HEK293 (cell line): ENCODE data around the gene BTAF1.

ENCODE experiments used
- CTCF ChIA-PET: fragments of 350-600 bp; formaldehyde crosslinking; extraction: SDS; loops from one replicate; lab custom pipeline; 2021; ENCODE audit warnings: antibody characterized with exemption; lab: Yijun Ruan, JAX
- POLR2A ChIA-PET: fragments of 300-600 bp; formaldehyde crosslinking; extraction: SDS; loops from one replicate; lab custom pipeline; 2020; ENCODE audit warnings: antibody characterized with exemption, inconsistent platforms; lab: Yijun Ruan, JAX
- H3K27ac ChIP-seq: fragments of 200-500 bp; sonication (Bioruptor generic); 2 replicates; pipeline ENCODE4 v1.5.1; 2014; ENCODE audit warnings: low read depth, low read length, control low read depth, inconsistent platforms; ENCODE audit errors: extremely low read depth
- H3K36me3 ChIP-seq, 2 experiments: fragments of 200-500 bp in 1 of 2; sonication (Bioruptor generic) in 1 of 2; 1 replicate in 1 of 2; 2 replicates in 1 of 2; pipeline ENCODE4 v1.5.1; 2014 to 2017; ENCODE audit warnings: inconsistent platforms in 2 of 2, low read length in 2 of 2; ENCODE audit not compliant: control insufficient read depth in 2 of 2, insufficient read depth in 1 of 2
- H3K4me1 ChIP-seq: fragments of 200-500 bp; sonication (Bioruptor generic); 2 replicates; pipeline ENCODE4 v1.5.1; 2014; ENCODE audit warnings: mild to moderate bottlenecking, low read length, inconsistent platforms; ENCODE audit not compliant: control insufficient read depth, insufficient read depth
- H3K4me3 ChIP-seq: 2 replicates; pipeline ENCODE4 v1.5.1; 2011; ENCODE audit warnings: low read depth, mild to moderate bottlenecking, control low read depth, low read length, moderate library complexity
- H3K9me3 ChIP-seq: fragments of 200-500 bp; sonication (Bioruptor generic); 2 replicates; pipeline ENCODE4 v1.5.1; 2014; ENCODE audit warnings: low read depth, low read length, inconsistent platforms; ENCODE audit not compliant: control insufficient read depth, insufficient read depth
- GFI1B ChIP-seq: fragments of 450-650 bp; formaldehyde crosslinking; IDR thresholded peaks from 2 replicates; pipeline ENCODE4 v1.5.1; 2016; ENCODE audit warnings: missing biosample characterization, missing genetic modification characterization
- GLIS1 ChIP-seq: fragments of 450-650 bp; formaldehyde crosslinking; IDR thresholded peaks from 2 replicates; pipeline ENCODE4 v1.5.1; 2016; ENCODE audit warnings: missing biosample characterization, missing genetic modification characterization
- PRDM1 ChIP-seq: fragments of 450-650 bp; formaldehyde crosslinking; IDR thresholded peaks from 2 replicates; pipeline ENCODE4; 2016; ENCODE audit warnings: missing biosample characterization, missing genetic modification characterization
- SCRT2 ChIP-seq: fragments of 450-650 bp; formaldehyde crosslinking; IDR thresholded peaks from 2 replicates; pipeline ENCODE4 v1.5.1; 2016; ENCODE audit warnings: missing biosample characterization, missing genetic modification characterization
- SP7 ChIP-seq: fragments of 450-650 bp; formaldehyde crosslinking; IDR thresholded peaks from 2 replicates; pipeline ENCODE4 v1.5.1; 2016; ENCODE audit warnings: missing biosample characterization, missing genetic modification characterization
- TCF7L2 ChIP-seq: IDR thresholded peaks from 2 replicates; pipeline ENCODE4 v1.6.1; 2011; ENCODE audit warnings: low read depth, mild to moderate bottlenecking, inconsistent platforms, low read length, moderate library complexity, borderline replicate concordance
- TRIM28 ChIP-seq: IDR thresholded peaks from 2 replicates; pipeline ENCODE4 v1.6.1; 2011; ENCODE audit warnings: low read length, control low read depth, borderline replicate concordance
- YY1 ChIP-seq: fragments of 450-650 bp; formaldehyde crosslinking; IDR thresholded peaks from 2 replicates; pipeline ENCODE4 v1.5.1; 2018; ENCODE audit warnings: missing biosample characterization, missing genetic modification characterization
- ZBTB1 ChIP-seq: fragments of 450-650 bp; formaldehyde crosslinking; IDR thresholded peaks from 2 replicates; pipeline ENCODE4 v1.5.1; 2016; ENCODE audit warnings: missing biosample characterization, missing genetic modification characterization
- ZBTB49 ChIP-seq: fragments of 450-650 bp; formaldehyde crosslinking; IDR thresholded peaks from 2 replicates; pipeline ENCODE4 v1.5.1; 2016; ENCODE audit warnings: missing biosample characterization, missing genetic modification characterization, low read depth
- ZNF133 ChIP-seq: fragments of 450-650 bp; formaldehyde crosslinking; IDR thresholded peaks from 2 replicates; pipeline ENCODE4 v1.5.1; 2016; ENCODE audit warnings: missing biosample characterization, missing genetic modification characterization
- ZNF169 ChIP-seq: fragments of 450-650 bp; formaldehyde crosslinking; IDR thresholded peaks from 2 replicates; pipeline ENCODE4 v1.5.1; 2016; ENCODE audit warnings: missing biosample characterization, missing genetic modification characterization
- ZNF18 ChIP-seq: fragments of 450-650 bp; formaldehyde crosslinking; IDR thresholded peaks from 2 replicates; pipeline ENCODE4 v1.5.1; 2016; ENCODE audit warnings: missing biosample characterization, missing genetic modification characterization
- ZNF184 ChIP-seq: fragments of 450-650 bp; IDR thresholded peaks from 2 replicates; pipeline ENCODE4 v1.5.1; 2018; ENCODE audit warnings: missing biosample characterization, mild to moderate bottlenecking, missing genetic modification characterization
- ZNF302 ChIP-seq: fragments of 450-650 bp; formaldehyde crosslinking; IDR thresholded peaks from 2 replicates; pipeline ENCODE4 v1.5.1; 2016; ENCODE audit warnings: missing biosample characterization, missing genetic modification characterization, low read depth
- ZNF324 ChIP-seq: fragments of 450-650 bp; formaldehyde crosslinking; IDR thresholded peaks from 2 replicates; pipeline ENCODE4 v1.5.1; 2016; ENCODE audit warnings: missing biosample characterization, missing genetic modification characterization
- ZNF501 ChIP-seq: fragments of 450-650 bp; formaldehyde crosslinking; IDR thresholded peaks from 2 replicates; pipeline ENCODE4 v1.5.1; 2016; ENCODE audit warnings: missing biosample characterization, missing genetic modification characterization
- ZNF530 ChIP-seq: fragments of 450-650 bp; formaldehyde crosslinking; IDR thresholded peaks from 2 replicates; pipeline ENCODE4 v1.5.1; 2016; ENCODE audit warnings: low read depth, missing biosample characterization, missing genetic modification characterization
- ZNF548 ChIP-seq: fragments of 450-650 bp; formaldehyde crosslinking; IDR thresholded peaks from 2 replicates; pipeline ENCODE4 v1.5.1; 2016; ENCODE audit warnings: missing biosample characterization, missing genetic modification characterization
- ZNF626 ChIP-seq: fragments of 450-650 bp; sonication (Bioruptor Pico); formaldehyde crosslinking; IDR thresholded peaks from 2 replicates; pipeline ENCODE4 v1.5.1; 2018; ENCODE audit warnings: missing biosample characterization, missing genetic modification characterization, inconsistent platforms
- ZNF629 ChIP-seq: fragments of 450-650 bp; formaldehyde crosslinking; IDR thresholded peaks from 2 replicates; pipeline ENCODE4 v1.5.1; 2017; ENCODE audit warnings: missing biosample characterization, missing genetic modification characterization
- ZNF660 ChIP-seq: fragments of 450-650 bp; IDR thresholded peaks from 2 replicates; pipeline ENCODE4 v1.5.1; 2018; ENCODE audit warnings: missing biosample characterization, mild to moderate bottlenecking, missing genetic modification characterization
- TF ChIP-seq, protein P1 (sequence below): fragments of 450-650 bp; formaldehyde crosslinking; IDR thresholded peaks from 2 replicates; pipeline ENCODE4 v1.5.1; 2016; ENCODE audit warnings: missing biosample characterization, missing genetic modification characterization, borderline replicate concordance

Gene BTAF1

DNA sequence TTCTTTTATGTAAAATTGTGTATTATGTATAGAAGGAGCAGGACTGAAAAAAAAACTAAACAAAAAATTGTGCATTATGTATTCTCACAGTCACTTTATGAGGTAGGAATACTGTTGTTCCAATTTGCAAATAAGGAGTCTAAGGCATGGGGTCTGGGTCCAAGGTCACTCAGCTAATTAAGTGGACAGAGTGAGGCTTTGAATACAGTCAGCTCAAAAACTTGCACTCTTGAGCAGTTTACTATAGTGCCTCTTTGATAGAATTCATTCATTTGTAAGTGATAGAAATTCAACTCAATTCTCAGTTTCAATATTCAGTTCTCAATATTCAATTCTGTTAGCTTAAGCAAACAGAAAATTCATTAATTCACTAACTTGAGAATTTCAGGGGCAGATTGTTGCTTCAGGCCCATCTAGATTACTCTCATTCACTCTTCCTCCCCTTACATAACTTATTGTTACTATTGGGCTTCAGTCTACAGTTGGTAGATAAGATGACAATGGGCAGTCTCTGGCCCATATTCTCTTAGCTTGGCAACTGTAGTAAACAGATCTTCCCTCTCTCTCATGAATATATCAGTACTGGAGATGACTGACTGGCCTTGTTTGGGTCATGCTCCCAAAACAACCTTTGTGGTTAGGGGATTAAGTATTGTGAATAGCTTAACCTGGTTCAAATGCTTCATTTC, 86.6 kb downstream of the BTAF1 start (continued):
- TF ChIP-seq ZBTB49 (tag by site-specific recombination) (no peak), ZNF18 (tag by site-specific recombination) (no peak), YY1 (no peak), TCF7L2 (no peak), ZNF626 (tag by site-specific recombination) (no peak), GFI1B (no peak), ZBTB1 (tag by site-specific recombination) (no peak), ZNF324 (tag by site-specific recombination) (no peak), TRIM28 (no peak)
- TF ChIP-seq, protein P1, sequence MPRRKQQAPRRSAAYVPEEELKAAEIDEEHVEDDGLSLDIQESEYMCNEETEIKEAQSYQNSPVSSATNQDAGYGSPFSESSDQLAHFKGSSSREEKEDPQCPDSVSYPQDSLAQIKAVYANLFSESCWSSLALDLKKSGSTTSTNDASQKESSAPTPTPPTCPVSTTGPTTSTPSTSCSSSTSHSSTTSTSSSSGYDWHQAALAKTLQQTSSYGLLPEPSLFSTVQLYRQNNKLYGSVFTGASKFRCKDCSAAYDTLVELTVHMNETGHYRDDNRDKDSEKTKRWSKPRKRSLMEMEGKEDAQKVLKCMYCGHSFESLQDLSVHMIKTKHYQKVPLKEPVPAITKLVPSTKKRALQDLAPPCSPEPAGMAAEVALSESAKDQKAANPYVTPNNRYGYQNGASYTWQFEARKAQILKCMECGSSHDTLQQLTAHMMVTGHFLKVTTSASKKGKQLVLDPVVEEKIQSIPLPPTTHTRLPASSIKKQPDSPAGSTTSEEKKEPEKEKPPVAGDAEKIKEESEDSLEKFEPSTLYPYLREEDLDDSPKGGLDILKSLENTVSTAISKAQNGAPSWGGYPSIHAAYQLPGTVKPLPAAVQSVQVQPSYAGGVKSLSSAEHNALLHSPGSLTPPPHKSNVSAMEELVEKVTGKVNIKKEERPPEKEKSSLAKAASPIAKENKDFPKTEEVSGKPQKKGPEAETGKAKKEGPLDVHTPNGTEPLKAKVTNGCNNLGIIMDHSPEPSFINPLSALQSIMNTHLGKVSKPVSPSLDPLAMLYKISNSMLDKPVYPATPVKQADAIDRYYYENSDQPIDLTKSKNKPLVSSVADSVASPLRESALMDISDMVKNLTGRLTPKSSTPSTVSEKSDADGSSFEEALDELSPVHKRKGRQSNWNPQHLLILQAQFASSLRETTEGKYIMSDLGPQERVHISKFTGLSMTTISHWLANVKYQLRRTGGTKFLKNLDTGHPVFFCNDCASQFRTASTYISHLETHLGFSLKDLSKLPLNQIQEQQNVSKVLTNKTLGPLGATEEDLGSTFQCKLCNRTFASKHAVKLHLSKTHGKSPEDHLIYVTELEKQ (tag by site-specific recombination), result no peak

DNA sequence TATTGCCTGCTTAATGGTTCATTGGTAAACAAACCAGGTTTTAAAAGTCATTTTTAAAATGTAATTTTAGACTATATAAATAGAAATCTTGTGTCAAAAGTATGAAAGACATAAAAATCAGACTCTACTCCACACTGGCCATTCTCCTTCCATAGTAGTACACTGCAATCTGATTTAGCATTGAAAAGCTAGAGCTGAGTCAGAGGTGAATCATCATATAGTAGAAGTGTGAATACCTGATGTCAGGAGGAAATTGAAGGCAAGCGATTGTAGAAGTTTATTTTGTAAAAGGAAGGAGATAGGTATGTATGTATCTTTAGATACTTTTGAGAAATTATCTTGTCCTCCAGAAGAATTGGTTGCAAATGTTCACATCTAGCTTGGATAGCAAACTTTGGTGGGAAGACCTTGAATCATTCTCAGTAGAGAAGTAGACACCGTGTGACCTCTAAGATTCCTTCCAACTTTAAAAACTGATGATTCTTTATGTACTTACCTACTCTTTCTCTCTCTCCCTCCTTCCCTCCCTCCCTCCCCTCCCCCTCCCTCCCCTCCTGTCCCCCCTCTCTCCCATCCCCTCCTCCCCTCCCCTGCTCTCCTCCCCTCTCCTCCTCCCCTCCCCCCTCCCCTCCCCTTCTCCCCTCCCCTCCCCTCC, 88.1 kb downstream of the BTAF1 start:
- Histone ChIP-seq H3K36me3 (peaks cover 28 to 63% of the 10 kb centered on the region in 2 experiments), H3K4me3 (no peak overlapping the region), H3K27ac (no peak overlapping the region), H3K4me1 (no peaks in the 10 kb centered on the region), H3K9me3 (no peaks in the 10 kb centered on the region)
- CTCF ChIA-PET, result no interaction called here
- POLR2A ChIA-PET, result no interaction called here
- TF ChIP-seq SCRT2 (tag by site-specific recombination), result no peak
- no peak for TF ChIP-seq ZNF169 (tag by site-specific recombination)
- peak; percentile 65 for TF ChIP-seq ZNF18 (tag by site-specific recombination)
- TF ChIP-seq ZNF184, result peak; percentile 69; the same call in 1 of the 2 replicates
- TF ChIP-seq GLIS1 (tag by site-specific recombination), result no peak
- TF ChIP-seq ZNF660, result no peak
- 0 out of 2 replicates have a peak, but pooled peaks have one; percentile 27 for TF ChIP-seq ZNF629 (tag by site-specific recombination)
- TF ChIP-seq ZNF133 (tag by site-specific recombination), result no peak
- 0 out of 2 replicates have a peak, but pooled peaks have one; percentile 19 for TF ChIP-seq PRDM1 (tag by site-specific recombination)
- TF ChIP-seq ZNF530 (tag by site-specific recombination), result no peak
- TF ChIP-seq ZNF548 (tag by site-specific recombination), result no peak
- 0 out of 2 replicates have a peak, but pooled peaks have one; percentile 5 for TF ChIP-seq SP7 (tag by site-specific recombination)
- TF ChIP-seq ZNF501, result no peak
- TF ChIP-seq ZNF302 (tag by site-specific recombination), result no peak
